ENCODE data around the gene SLC9A9. TPM values are rescaled to one million over a fixed set of nuclear protein-coding genes. Genes with fewer than 3 reads are reported as not detected.
A peak's percentile ranks its signal among the peaks of the same experiment; 100 is the strongest.

SLC9A9 gene
- total and polyA plus RNA-seq, 7 experiments from 2014 or later, result 9.3 to 23.1 (median 16.6) TPM

DNA sequence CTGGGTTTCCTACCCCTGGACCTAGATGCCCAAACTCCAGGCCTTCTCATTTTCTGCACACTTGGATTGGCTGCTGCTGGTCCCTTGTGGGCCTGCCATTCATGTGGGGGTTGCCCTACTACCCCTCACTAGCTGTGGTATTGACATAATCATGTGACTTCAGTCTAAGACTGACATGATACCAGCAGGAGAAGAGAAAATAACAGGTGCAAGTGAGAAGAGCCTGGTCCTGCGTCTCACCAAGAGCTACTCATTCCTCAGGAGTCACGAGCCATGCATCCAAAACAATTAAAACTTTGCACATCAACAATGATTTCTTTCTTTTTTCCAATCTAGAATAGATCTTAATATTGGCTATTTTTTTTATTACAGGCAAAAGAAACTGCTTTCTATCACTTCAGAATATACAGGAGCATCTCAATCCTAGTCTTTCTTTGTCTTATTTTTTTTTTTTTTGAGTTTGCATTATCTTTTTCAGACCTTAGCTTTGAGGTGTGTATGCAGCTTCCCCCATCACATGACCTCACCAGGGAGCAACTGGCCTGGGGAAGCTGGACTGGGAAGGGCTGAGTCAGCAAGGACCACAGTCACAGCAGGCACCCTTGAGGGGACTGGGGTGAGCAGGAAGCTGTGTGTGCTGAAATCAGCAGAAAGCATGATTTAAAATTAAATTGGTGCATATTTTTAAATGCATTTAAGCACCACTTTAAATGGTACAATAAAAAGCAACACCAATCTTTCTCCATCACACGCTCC lies 27.6 kb downstream of the SLC9A9 start:
- H3K27ac ChIP-seq (ENCODE audit: low read depth, low read length), result no peak overlapping the region
- H3K9me3 ChIP-seq (ENCODE audit: control insufficient read depth in 2 of 3, low read length in 3 of 3), result no peaks in the 10 kb centered on the region
- peaks cover 7 to 15% of the 10 kb centered on the region in 2 donors for H3K4me1 ChIP-seq (ENCODE audit: control insufficient read depth in 2 of 2, insufficient read depth in 2 of 2, low read length in 2 of 2)
- ChIA-PET CTCF (no interaction called here), POLR2A (interaction anchor here (0.7 kb wide), 1 partner anchor 33 kb away, joined by 3 read pairs; no protein-coding TSS in a partner anchor)
- peaks cover 4 to 28% (median 17%) of the 10 kb centered on the region in 5 donors for H3K36me3 Mint-ChIP-seq
- H3K27me3 Mint-ChIP-seq, result no peaks in the 10 kb centered on the region
- no peak overlapping the region for H3K4me3 ChIP-seq (ENCODE audit: low read length)
- ATAC-seq (no peak), DNase-seq (no peak)
- peaks cover 11 to 34% (median 19%) of the 10 kb centered on the region in 7 donors for H3K4me1 Mint-ChIP-seq
- H3K9me3 Mint-ChIP-seq, result peaks cover 0 to 2% (median 0%) of the 10 kb centered on the region in 11 donors
- no peak overlapping the region for H3K27ac Mint-ChIP-seq
- intact Hi-C loops (cut with micrococcal nuclease), result no loop called here
- H3K27me3 ChIP-seq (ENCODE audit: control insufficient read depth in 2 of 2, insufficient read depth in 2 of 2, low read length in 2 of 2), result no peaks in the 10 kb centered on the region
- no peaks in the 10 kb centered on the region for H3K36me3 ChIP-seq (ENCODE audit: control insufficient read depth in 2 of 3, insufficient read depth in 3 of 3, low read length in 3 of 3)
- H3K4me3 Mint-ChIP-seq, result no peak overlapping the region

- DNase-seq (no peak), ATAC-seq (no peak)
- Histone ChIP-seq H3K4me3 (ENCODE audit: low read length) (no peak overlapping the region), H3K4me1 (ENCODE audit: control insufficient read depth in 2 of 2, insufficient read depth in 2 of 2, low read length in 2 of 2) (peaks cover 4 to 12% of the 10 kb centered on the region in 2 donors), H3K27me3 (ENCODE audit: control insufficient read depth in 2 of 2, insufficient read depth in 2 of 2, low read length in 2 of 2) (no peaks in the 10 kb centered on the region), H3K36me3 (ENCODE audit: control insufficient read depth in 2 of 3, insufficient read depth in 3 of 3, low read length in 3 of 3) (no peaks in the 10 kb centered on the region), H3K27ac (ENCODE audit: low read depth, low read length) (no peak overlapping the region), H3K9me3 (ENCODE audit: control insufficient read depth in 2 of 3, low read length in 3 of 3) (no peaks in the 10 kb centered on the region)
- Mint-ChIP-seq H3K4me3 (no peak overlapping the region), H3K9me3 (peaks cover 0 to 2% (median 0%) of the 10 kb centered on the region in 11 donors), H3K4me1 (peaks cover 10 to 30% (median 12%) of the 10 kb centered on the region in 7 donors), H3K36me3 (peaks cover 4 to 29% (median 18%) of the 10 kb centered on the region in 5 donors), H3K27me3 (no peaks in the 10 kb centered on the region), H3K27ac (no peak overlapping the region)
- CTCF ChIA-PET, result no interaction called here
- intact Hi-C loops (cut with micrococcal nuclease), result no loop called here
- POLR2A ChIA-PET, result no interaction called here
Measured at GRCh38 chr3:143819890-143820289, 28.4 kb downstream of the SLC9A9 start.

GRCh38 chr3:143814443-143814889 lies 33.8 kb downstream of the SLC9A9 start:
- Mint-ChIP-seq H3K27ac (peak overlapping the region in 2 of 9 donors; percentile 10 to 33), H3K4me3 (peak overlapping the region in 2 of 10 donors; percentile 2 to 47), H3K27me3 (no peaks in the 10 kb centered on the region), H3K4me1 (peaks cover 9 to 23% (median 13%) of the 10 kb centered on the region in 7 donors), H3K9me3 (peaks cover 0 to 3% (median 0%) of the 10 kb centered on the region in 11 donors), H3K36me3 (peaks cover 7 to 56% (median 42%) of the 10 kb centered on the region in 5 donors)
- CTCF ChIA-PET, result no interaction called here
- Histone ChIP-seq H3K27me3 (ENCODE audit: control insufficient read depth in 2 of 2, insufficient read depth in 2 of 2, low read length in 2 of 2) (no peaks in the 10 kb centered on the region), H3K27ac (ENCODE audit: low read depth, low read length) (no peak overlapping the region), H3K4me3 (ENCODE audit: low read length) (no peak overlapping the region), H3K9me3 (ENCODE audit: control insufficient read depth in 2 of 3, low read length in 3 of 3) (no peaks in the 10 kb centered on the region), H3K36me3 (ENCODE audit: control insufficient read depth in 2 of 3, insufficient read depth in 3 of 3, low read length in 3 of 3) (no peaks in the 10 kb centered on the region), H3K4me1 (ENCODE audit: control insufficient read depth in 2 of 2, insufficient read depth in 2 of 2, low read length in 2 of 2) (peaks cover 0 to 4% of the 10 kb centered on the region in 2 donors)
- intact Hi-C loops (cut with micrococcal nuclease), result loop anchor here in 1 of 2 donors (5.0 kb wide), 1 partner anchor 33 kb away; the partner anchor contains the start of gene SLC9A9
- ATAC-seq, result peak; percentile 65
- POLR2A ChIA-PET, result no interaction called here
- DNase-seq, result no peak

DNA sequence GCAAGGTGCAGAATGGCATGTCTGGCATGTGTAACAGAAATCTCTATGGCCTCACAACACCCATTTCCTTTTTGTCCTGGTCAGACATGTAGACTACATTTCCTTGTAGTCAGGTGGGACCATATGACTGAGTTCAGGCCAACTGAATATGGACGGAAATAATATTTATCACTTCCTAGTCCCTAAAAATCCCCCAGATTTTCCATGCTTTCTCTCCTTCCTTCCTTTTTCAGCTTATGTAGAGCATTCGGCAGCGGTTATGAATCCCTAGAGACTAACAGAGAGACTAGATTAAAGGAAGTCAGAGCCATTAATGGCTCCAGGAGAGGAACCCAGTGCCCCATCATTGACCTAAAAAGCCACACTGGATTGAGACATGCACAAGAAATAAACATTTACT lies 35.8 kb downstream of the SLC9A9 start:
- H3K36me3 Mint-ChIP-seq, result peaks cover 7 to 46% (median 44%) of the 10 kb centered on the region in 5 donors
- Histone ChIP-seq H3K4me3 (ENCODE audit: low read length) (no peak overlapping the region), H3K4me1 (ENCODE audit: control insufficient read depth in 2 of 2, insufficient read depth in 2 of 2, low read length in 2 of 2) (peaks cover 0 to 4% of the 10 kb centered on the region in 2 donors), H3K9me3 (ENCODE audit: control insufficient read depth in 2 of 3, low read length in 3 of 3) (no peaks in the 10 kb centered on the region), H3K27me3 (ENCODE audit: control insufficient read depth in 2 of 2, insufficient read depth in 2 of 2, low read length in 2 of 2) (no peaks in the 10 kb centered on the region), H3K27ac (ENCODE audit: low read depth, low read length) (no peak overlapping the region), H3K36me3 (ENCODE audit: control insufficient read depth in 2 of 3, insufficient read depth in 3 of 3, low read length in 3 of 3) (no peaks in the 10 kb centered on the region)
- no peak overlapping the region for H3K4me3 Mint-ChIP-seq
- peaks cover 0 to 3% (median 0%) of the 10 kb centered on the region in 11 donors for H3K9me3 Mint-ChIP-seq
- H3K27me3 Mint-ChIP-seq, result no peaks in the 10 kb centered on the region
- no peak overlapping the region for H3K27ac Mint-ChIP-seq
- ATAC-seq (no peak), DNase-seq (no peak)
- ChIA-PET POLR2A (no interaction called here), CTCF (no interaction called here)
- intact Hi-C loops (cut with micrococcal nuclease), result loop anchor here in 1 of 2 donors (5.0 kb wide), 1 partner anchor 35 kb away; the partner anchor contains the start of gene SLC9A9
- H3K4me1 Mint-ChIP-seq, result peaks cover 9 to 23% (median 13%) of the 10 kb centered on the region in 7 donors

DNA sequence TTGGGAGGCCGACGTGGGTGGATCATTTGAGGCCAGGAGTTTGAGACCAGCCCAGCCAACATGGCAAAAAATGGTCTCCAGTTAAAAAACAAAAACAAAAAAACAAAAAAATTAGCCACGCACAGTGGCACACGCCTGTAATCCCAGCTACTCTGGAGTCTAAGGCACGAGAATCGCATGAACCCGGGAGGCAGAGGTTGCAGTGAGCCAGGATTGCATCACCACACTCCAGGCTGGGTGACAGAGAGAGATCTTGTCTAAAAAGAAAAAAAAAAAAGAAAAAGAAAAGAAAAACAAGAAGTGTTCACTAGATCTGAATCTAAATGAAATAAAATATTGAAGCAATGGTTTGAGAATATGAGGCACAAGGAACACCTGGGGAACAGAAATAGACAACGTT lies 36.7 kb downstream of the SLC9A9 start:
- Histone ChIP-seq H3K4me1 (ENCODE audit: control insufficient read depth in 2 of 2, insufficient read depth in 2 of 2, low read length in 2 of 2) (peaks cover 0 to 4% of the 10 kb centered on the region in 2 donors), H3K27me3 (ENCODE audit: control insufficient read depth in 2 of 2, insufficient read depth in 2 of 2, low read length in 2 of 2) (no peaks in the 10 kb centered on the region), H3K9me3 (ENCODE audit: control insufficient read depth in 2 of 3, low read length in 3 of 3) (no peaks in the 10 kb centered on the region), H3K27ac (ENCODE audit: low read depth, low read length) (no peak overlapping the region), H3K36me3 (ENCODE audit: control insufficient read depth in 2 of 3, insufficient read depth in 3 of 3, low read length in 3 of 3) (no peaks in the 10 kb centered on the region), H3K4me3 (ENCODE audit: low read length) (no peak overlapping the region)
- no peak for ATAC-seq
- POLR2A ChIA-PET, result no interaction called here
- Mint-ChIP-seq H3K27me3 (no peaks in the 10 kb centered on the region), H3K36me3 (peaks cover 7 to 48% (median 41%) of the 10 kb centered on the region in 5 donors), H3K4me1 (peaks cover 9 to 23% (median 13%) of the 10 kb centered on the region in 7 donors), H3K27ac (no peak overlapping the region), H3K9me3 (peaks cover 0 to 1% (median 0%) of the 10 kb centered on the region in 11 donors), H3K4me3 (no peak overlapping the region)
- CTCF ChIA-PET, result no interaction called here
- intact Hi-C loops (cut with micrococcal nuclease), result loop anchor here in 1 of 2 donors (5.0 kb wide), 1 partner anchor 36 kb away; the partner anchor contains the start of gene SLC9A9
- DNase-seq, result no peak

DNA sequence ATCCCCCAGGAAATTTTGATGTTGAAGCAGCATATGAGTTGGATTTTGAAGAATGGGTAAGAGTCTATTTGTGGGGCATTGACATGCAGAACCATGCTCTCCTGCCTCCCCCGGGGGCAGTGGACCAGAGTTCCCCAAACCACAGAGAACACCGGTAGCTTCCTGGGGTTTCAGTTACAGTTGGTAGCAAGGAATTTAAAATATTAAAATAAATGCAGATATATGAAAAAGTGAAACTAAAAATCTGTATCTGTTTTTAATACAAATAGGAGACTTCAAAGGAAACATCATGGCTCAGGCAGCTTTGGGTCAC lies 37.4 kb downstream of the SLC9A9 start:
- Histone ChIP-seq H3K4me3 (ENCODE audit: low read length) (no peak overlapping the region), H3K4me1 (ENCODE audit: control insufficient read depth in 2 of 2, insufficient read depth in 2 of 2, low read length in 2 of 2) (peaks cover 0 to 4% of the 10 kb centered on the region in 2 donors), H3K9me3 (ENCODE audit: control insufficient read depth in 2 of 3, low read length in 3 of 3) (no peaks in the 10 kb centered on the region), H3K27me3 (ENCODE audit: control insufficient read depth in 2 of 2, insufficient read depth in 2 of 2, low read length in 2 of 2) (no peaks in the 10 kb centered on the region), H3K27ac (ENCODE audit: low read depth, low read length) (no peak overlapping the region), H3K36me3 (ENCODE audit: control insufficient read depth in 2 of 3, insufficient read depth in 3 of 3, low read length in 3 of 3) (no peaks in the 10 kb centered on the region)
- no peak for ATAC-seq
- ChIA-PET CTCF (no interaction called here), POLR2A (no interaction called here)
- peaks cover 9 to 23% (median 15%) of the 10 kb centered on the region in 7 donors for H3K4me1 Mint-ChIP-seq
- peaks cover 0 to 1% (median 0%) of the 10 kb centered on the region in 11 donors for H3K9me3 Mint-ChIP-seq
- no peak overlapping the region for H3K4me3 Mint-ChIP-seq
- H3K27me3 Mint-ChIP-seq, result no peaks in the 10 kb centered on the region
- intact Hi-C loops (cut with micrococcal nuclease), result loop anchor here in 1 of 2 donors (5.0 kb wide), 1 partner anchor 36 kb away; the partner anchor contains the start of gene SLC9A9
- H3K36me3 Mint-ChIP-seq, result peaks cover 7 to 48% (median 37%) of the 10 kb centered on the region in 5 donors
- DNase-seq, result no peak
- no peak overlapping the region for H3K27ac Mint-ChIP-seq
